ENCODE measurements around the gene RASEF. TPM values are rescaled to one million over a fixed set of nuclear protein-coding genes. Genes with fewer than 3 reads are reported as not detected.

The RASEF gene
- total and polyA plus RNA-seq, 9 donors: 0.07 to 15.9 (median 1.0) TPM

DNA sequence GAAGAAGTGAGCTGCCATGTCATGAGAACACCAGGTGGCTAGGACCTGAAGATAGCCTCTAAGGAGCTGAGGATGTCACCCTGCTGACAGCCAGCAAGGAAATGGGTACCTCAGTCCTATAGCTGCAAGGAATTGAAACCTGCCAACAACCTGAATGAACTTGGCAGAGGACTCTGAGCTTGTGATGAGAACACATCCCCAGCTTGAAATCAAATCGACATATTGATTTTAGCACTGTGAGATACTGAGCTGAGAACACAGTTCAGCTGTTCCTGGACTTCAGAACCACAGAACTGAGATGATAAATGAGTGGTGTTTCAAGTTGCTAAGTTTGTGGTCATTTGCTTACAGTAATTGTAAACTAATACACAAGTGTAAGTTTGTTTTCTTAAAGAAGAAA, 5.5 kb upstream of the RASEF start:
- Histone ChIP-seq H3K27ac (no peak overlapping the region), H3K27me3 (no peaks in the 10 kb centered on the region), H3K4me1 (ENCODE audit: insufficient read depth) (no peaks in the 10 kb centered on the region), H3K4me3 (no peak overlapping the region), H3K9me3 (peaks cover 0 to 3% of the 10 kb centered on the region in 2 donors), H3K36me3 (no peaks in the 10 kb centered on the region)
- TF ChIP-seq POLR2A (IDR thresholded peaks at IDR 0.05): no peak
- no peak for TF ChIP-seq EP300 (IDR thresholded peaks at IDR 0.05)
- TF ChIP-seq, protein P1, sequence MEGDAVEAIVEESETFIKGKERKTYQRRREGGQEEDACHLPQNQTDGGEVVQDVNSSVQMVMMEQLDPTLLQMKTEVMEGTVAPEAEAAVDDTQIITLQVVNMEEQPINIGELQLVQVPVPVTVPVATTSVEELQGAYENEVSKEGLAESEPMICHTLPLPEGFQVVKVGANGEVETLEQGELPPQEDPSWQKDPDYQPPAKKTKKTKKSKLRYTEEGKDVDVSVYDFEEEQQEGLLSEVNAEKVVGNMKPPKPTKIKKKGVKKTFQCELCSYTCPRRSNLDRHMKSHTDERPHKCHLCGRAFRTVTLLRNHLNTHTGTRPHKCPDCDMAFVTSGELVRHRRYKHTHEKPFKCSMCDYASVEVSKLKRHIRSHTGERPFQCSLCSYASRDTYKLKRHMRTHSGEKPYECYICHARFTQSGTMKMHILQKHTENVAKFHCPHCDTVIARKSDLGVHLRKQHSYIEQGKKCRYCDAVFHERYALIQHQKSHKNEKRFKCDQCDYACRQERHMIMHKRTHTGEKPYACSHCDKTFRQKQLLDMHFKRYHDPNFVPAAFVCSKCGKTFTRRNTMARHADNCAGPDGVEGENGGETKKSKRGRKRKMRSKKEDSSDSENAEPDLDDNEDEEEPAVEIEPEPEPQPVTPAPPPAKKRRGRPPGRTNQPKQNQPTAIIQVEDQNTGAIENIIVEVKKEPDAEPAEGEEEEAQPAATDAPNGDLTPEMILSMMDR (IDR thresholded peaks at IDR 0.05): no peak
- intact Hi-C loops (cut with DNase I): no loop called here
- DNase-seq: no peak
- 3 to 35% (median 9%) methylated on average over 1 of the region's 1 CpG for WGBS, 3 donors

DNA sequence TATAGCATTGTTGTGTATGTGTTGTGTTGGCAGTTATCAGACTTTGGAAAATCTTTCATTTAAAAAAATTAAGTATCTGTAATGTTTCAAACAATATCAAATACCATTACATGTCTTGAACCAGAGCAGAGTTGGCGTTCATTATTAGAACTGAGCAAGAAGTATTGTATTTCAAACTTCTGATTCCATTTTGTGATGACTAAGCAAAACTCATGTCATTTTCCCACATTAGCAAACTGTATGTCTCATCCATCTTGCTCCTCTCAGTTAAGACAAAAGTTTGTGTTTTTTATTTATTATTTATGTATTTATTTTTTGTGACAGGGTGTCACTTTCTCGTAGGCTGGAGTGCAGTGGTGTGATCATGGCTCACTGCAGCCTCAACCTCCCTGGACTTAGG, 4.6 kb upstream of the RASEF start:
- no peak for TF ChIP-seq EP300 (IDR thresholded peaks at IDR 0.05)
- TF ChIP-seq POLR2A (IDR thresholded peaks at IDR 0.05): no peak
- TF ChIP-seq, protein P1 (IDR thresholded peaks at IDR 0.05): no peak
- H3K4me3 ChIP-seq: no peak overlapping the region
- H3K36me3 ChIP-seq: no peaks in the 10 kb centered on the region
- intact Hi-C loops (cut with DNase I): no loop called here
- peaks cover 0 to 3% of the 10 kb centered on the region in 2 donors for H3K9me3 ChIP-seq
- WGBS, 3 donors: 83 to 91% (median 87%) methylated on average over 2 of the region's 2 CpGs
- H3K27me3 ChIP-seq: no peaks in the 10 kb centered on the region
- H3K27ac ChIP-seq: no peak overlapping the region
- no peaks in the 10 kb centered on the region for H3K4me1 ChIP-seq (ENCODE audit: insufficient read depth)
- no peak for DNase-seq

DNA sequence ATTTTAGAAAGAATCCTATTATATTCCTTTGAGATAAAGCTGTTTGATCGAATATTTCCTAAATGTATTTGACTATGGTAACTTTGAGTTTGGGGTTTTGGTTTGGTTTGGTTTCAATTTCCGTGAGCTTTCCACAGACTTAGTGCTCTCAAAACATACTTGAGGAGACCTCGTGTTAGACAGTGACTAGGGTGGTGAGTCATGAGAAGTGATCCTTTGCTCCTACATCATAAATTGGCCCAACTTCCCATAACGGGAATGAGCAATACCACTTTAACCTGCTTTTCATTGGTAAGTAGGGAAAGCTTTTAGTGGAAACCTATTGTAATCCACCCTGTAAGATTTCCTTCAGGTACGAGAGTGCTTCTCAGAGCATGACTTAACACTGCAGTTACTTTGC, 3.8 kb upstream of the RASEF start:
- Histone ChIP-seq H3K9me3 (peaks cover 0 to 3% of the 10 kb centered on the region in 2 donors), H3K27me3 (no peaks in the 10 kb centered on the region), H3K4me1 (ENCODE audit: insufficient read depth) (no peaks in the 10 kb centered on the region), H3K4me3 (no peak overlapping the region), H3K27ac (no peak overlapping the region), H3K36me3 (no peaks in the 10 kb centered on the region)
- 57 to 59% (median 58%) methylated on average over 5 of the region's 5 CpGs for WGBS, 3 donors
- DNase-seq: no peak
- TF ChIP-seq POLR2A (IDR thresholded peaks at IDR 0.05): no peak
- TF ChIP-seq, protein P1 (IDR thresholded peaks at IDR 0.05): no peak
- intact Hi-C loops (cut with DNase I): no loop called here

DNA sequence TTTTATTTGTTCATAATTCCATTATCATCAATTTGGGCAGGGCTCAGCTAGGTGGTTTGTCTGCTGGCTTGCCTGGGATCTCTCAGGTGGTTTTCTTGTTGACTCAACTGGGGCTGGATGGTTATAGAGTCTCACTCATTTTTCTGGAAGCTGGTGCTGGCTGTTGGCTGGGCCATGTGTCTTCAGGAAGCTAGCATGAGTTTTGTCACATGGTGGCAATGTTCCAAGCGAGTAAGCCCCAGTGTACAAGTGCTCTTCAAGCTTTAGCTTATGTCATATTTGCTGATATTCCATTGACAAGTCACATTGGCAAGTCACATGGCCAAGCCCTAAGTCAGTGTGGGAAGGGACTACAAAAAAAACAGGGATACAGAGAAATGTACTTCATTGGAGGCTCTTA, 2.3 kb upstream of the RASEF start:
- Histone ChIP-seq H3K4me1 (ENCODE audit: insufficient read depth) (no peaks in the 10 kb centered on the region), H3K27ac (no peak overlapping the region), H3K4me3 (no peak overlapping the region), H3K27me3 (no peaks in the 10 kb centered on the region), H3K36me3 (no peaks in the 10 kb centered on the region), H3K9me3 (peaks cover 0 to 3% of the 10 kb centered on the region in 2 donors)
- no peak for DNase-seq
- intact Hi-C loops (cut with DNase I): no loop called here
- TF ChIP-seq, protein P1 (IDR thresholded peaks at IDR 0.05): no peak
- 84 to 90% (median 88%) methylated on average over 1 of the region's 1 CpG for WGBS, 3 donors
